Measurements from ENCODE around the gene FLII. TPM values are rescaled to one million over a fixed set of nuclear protein-coding genes. Genes with fewer than 3 reads are reported as not detected.

The FLII gene
- total RNA-seq, 3 donors from 2014 or later, result 278 to 319 (median 316) TPM

DNA sequence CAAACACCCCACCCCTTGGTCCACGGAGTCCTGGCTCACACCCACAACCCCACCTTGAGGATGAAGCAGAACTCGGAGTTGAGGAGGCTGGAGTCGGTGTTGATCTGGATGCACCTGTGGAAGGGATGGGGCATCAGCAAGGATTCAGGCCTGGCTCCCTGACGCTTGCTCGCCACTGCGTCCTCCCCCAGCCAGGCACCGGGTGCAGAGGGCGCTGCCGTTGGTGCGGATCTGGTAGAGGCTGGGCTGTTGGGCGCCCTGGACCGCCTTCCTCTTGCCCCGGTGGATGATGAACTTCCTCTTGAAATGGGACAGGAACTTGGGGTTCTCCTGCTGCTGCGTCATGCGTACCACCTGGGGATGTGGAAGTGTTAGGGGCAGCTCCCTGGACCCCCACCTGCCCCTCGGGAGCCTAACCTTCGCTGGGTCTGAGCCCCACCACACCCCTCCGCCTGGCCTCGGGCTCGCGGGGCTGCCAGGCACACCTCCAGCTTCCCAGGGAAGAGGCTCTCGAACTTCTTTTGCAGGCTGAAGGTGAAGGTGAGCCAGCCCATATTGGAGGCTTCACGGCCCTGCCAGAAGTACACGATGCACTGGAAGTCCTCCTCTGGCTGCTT is 12.3 kb downstream of the FLII start:
- intact Hi-C loops (cut with DNase I, micrococcal nuclease), result no loop called here

DNA sequence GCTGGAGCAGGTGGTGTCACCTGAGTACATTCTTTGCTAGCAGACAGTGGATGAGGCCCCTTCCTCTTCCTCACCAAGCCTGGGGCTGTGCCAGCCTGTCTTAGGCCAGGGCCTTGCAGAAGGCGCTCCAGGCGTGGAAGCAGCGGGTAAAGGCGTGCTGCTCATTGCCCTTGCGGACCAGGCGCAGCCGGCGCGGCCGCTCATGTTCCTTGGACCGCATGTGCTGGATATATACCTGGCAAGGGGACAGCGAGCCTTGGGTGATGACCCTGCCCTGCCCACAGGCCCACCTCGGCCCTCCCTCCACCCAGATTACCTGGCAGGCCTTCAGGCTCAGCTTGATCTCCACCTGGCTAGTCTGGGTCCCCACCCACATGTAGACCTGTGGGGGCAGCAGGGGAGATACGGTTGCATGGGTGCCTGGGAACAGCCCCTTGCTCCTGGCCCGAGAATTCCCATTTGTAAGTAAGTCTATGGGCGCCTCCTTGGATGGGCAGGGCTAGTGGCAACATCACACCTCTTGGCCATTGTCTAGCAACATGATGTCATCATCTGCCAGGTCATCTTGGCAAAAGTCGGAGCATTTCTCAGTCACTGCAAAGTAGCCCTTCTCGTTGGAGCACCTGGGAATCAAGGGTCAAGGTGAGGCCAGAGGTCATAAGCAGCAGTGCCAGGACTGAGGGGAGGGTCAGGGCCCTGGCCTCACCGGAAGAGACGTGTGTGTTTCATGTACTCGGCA is 13.3 kb downstream of the FLII start:
- ATAC-seq, result no peak

More for the DNA sequence above, 12.3 kb downstream of the FLII start:
- DNase-seq (no peak), ATAC-seq (no peak)
- Histone ChIP-seq H3K4me1 (ENCODE audit: low read depth) (peaks cover 3% of the 10 kb centered on the region), H3K36me3 (ENCODE audit: low read depth) (no peaks in the 10 kb centered on the region), H3K4me3 (no peak overlapping the region), H3K9me3 (no peaks in the 10 kb centered on the region)
- TF ChIP-seq, protein P1, sequence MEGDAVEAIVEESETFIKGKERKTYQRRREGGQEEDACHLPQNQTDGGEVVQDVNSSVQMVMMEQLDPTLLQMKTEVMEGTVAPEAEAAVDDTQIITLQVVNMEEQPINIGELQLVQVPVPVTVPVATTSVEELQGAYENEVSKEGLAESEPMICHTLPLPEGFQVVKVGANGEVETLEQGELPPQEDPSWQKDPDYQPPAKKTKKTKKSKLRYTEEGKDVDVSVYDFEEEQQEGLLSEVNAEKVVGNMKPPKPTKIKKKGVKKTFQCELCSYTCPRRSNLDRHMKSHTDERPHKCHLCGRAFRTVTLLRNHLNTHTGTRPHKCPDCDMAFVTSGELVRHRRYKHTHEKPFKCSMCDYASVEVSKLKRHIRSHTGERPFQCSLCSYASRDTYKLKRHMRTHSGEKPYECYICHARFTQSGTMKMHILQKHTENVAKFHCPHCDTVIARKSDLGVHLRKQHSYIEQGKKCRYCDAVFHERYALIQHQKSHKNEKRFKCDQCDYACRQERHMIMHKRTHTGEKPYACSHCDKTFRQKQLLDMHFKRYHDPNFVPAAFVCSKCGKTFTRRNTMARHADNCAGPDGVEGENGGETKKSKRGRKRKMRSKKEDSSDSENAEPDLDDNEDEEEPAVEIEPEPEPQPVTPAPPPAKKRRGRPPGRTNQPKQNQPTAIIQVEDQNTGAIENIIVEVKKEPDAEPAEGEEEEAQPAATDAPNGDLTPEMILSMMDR (IDR thresholded peaks at IDR 0.05), result no peak

DNA sequence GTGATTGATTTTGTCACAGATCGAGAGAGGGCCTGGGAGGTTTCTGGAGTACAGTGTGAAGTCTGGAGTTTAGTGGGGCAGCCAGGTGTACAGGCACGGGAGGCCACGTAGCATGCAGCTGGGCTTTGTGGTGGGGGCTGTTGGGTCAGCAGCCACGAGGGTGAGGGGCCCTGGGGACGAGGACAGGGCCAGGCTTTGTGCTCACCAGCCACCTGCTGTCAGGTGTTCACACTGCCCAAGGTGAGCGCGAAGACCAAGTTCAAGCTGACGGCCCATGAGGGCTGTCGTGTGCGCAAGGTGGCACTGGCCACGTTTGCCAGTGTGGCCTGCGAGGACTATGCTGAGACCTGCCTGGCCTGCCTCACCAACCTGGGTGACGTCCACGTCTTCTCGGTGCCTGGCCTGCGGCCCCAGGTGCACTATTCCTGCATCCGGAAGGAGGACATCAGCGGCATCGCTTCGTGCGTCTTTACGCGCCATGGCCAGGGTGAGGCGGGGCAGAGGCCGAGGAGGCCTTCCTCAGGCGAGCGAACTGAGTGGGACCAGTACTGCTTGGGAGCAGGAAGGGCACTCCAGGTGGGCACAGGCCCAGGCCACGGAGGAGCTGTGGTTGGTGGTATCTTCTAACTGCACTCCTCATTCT is 17.2 kb downstream of the FLII start:
- no peak for ATAC-seq
- no peaks in the 10 kb centered on the region for H3K36me3 ChIP-seq (ENCODE audit: low read depth)
- no peak overlapping the region for H3K4me3 ChIP-seq

More for the DNA sequence above, 13.3 kb downstream of the FLII start:
- DNase-seq, result no peak
- no peaks in the 10 kb centered on the region for H3K36me3 ChIP-seq (ENCODE audit: low read depth)
- H3K4me3 ChIP-seq, result no peak overlapping the region
- peaks cover 3% of the 10 kb centered on the region for H3K4me1 ChIP-seq (ENCODE audit: low read depth)
- TF ChIP-seq, protein P1 (IDR thresholded peaks at IDR 0.05), result no peak
- intact Hi-C loops (cut with DNase I, micrococcal nuclease), result no loop called here
- H3K9me3 ChIP-seq, result no peaks in the 10 kb centered on the region

DNA sequence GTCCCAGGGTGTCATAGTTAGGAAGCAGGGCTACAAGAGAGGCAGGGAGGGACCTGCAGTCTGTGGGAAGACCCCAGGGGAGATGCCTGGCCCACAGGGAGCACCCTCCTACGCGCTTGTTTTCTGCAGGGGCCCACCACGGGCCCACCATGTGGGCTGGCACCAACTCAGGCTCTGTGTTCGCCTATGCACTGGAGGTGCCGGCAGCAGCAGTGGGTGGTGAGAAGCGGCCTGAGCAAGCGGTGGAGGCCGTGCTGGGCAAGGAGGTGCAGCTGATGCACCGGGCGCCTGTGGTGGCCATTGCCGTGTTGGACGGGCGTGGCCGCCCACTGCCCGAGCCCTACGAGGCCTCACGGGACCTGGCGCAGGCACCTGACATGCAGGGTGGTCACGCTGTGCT is 18.1 kb downstream of the FLII start:
- no peaks in the 10 kb centered on the region for H3K36me3 ChIP-seq (ENCODE audit: low read depth)
- no peaks in the 10 kb centered on the region for H3K4me1 ChIP-seq (ENCODE audit: low read depth)
- no peaks in the 10 kb centered on the region for H3K9me3 ChIP-seq
- TF ChIP-seq, protein P1 (IDR thresholded peaks at IDR 0.05), result no peak
- no peak overlapping the region for H3K4me3 ChIP-seq
- intact Hi-C loops (cut with DNase I, micrococcal nuclease), result no loop called here
- ATAC-seq (no peak), DNase-seq (no peak)

More for the DNA sequence above, 17.2 kb downstream of the FLII start:
- intact Hi-C loops (cut with DNase I, micrococcal nuclease), result no loop called here
- TF ChIP-seq, protein P1 (IDR thresholded peaks at IDR 0.05), result no peak
- H3K9me3 ChIP-seq, result no peaks in the 10 kb centered on the region
- peaks cover 3% of the 10 kb centered on the region for H3K4me1 ChIP-seq (ENCODE audit: low read depth)
- no peak for DNase-seq

DNA sequence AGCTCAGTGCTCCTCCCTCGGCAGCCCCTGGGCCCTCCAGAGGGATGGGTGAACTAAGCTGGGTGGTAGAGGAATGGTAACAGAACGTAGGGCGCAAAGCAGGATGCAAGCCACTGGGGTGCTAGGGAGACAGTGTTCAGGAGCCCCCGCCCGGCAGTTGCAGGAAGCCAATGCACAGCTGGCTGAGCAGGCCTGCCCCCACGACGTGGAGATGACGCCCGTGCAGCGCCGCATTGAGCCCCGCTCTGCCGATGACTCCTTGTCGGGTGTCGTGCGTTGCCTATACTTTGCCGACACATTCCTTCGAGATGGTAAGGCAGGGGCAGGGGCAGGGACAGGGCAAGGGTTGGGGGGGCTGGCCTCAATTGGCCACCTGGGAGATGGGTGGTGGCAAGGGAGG is 20.2 kb downstream of the FLII start:
- ATAC-seq (no peak), DNase-seq (no peak)
- intact Hi-C loops (cut with DNase I, micrococcal nuclease), result no loop called here
- Histone ChIP-seq H3K36me3 (ENCODE audit: low read depth) (no peaks in the 10 kb centered on the region), H3K9me3 (no peaks in the 10 kb centered on the region), H3K4me1 (ENCODE audit: low read depth) (no peaks in the 10 kb centered on the region), H3K4me3 (no peak overlapping the region)
- TF ChIP-seq, protein P1 (IDR thresholded peaks at IDR 0.05), result no peak

All from mucosa of descending colon (tissue), 3 donors.